Panc1 (cell line): ENCODE results near the gene LRCH1.

Experiments used
- CTCF ChIP-seq: fragments of 450-650 bp; IDR thresholded peaks from 2 replicates; pipeline ENCODE4 v1.5.1; 2017; ENCODE audit warnings: mild to moderate bottlenecking
- POLR2AphosphoS5 ChIP-seq: IDR thresholded peaks from 2 replicates; pipeline ENCODE4 v1.6.1; 2012; ENCODE audit warnings: mild to moderate bottlenecking, low read depth, low read length, moderate library complexity
- REST ChIP-seq, 2 experiments: IDR thresholded peaks; 2 replicates each; pipeline ENCODE4 v1.6.1; 2011 to 2012; ENCODE audit warnings: low read depth in 2 of 2, control low read depth in 1 of 2, low read length in 1 of 2, mild to moderate bottlenecking in 1 of 2, moderate library complexity in 1 of 2; ENCODE audit not compliant: insufficient read depth in 1 of 2
- SIN3A ChIP-seq: IDR thresholded peaks from 2 replicates; pipeline ENCODE4 v1.6.1; 2012; ENCODE audit warnings: low read depth, mild to moderate bottlenecking, low read length, moderate library complexity, borderline replicate concordance; ENCODE audit not compliant: insufficient read depth
- TCF7L2 ChIP-seq: IDR thresholded peaks from 2 replicates; pipeline ENCODE4 v1.6.1; 2011; ENCODE audit warnings: mild to moderate bottlenecking, low read depth, low read length, inconsistent platforms

GRCh38 chr13:46507981-46508380, 45.0 kb upstream of the LRCH1 start:
- TF ChIP-seq CTCF (no peak), REST (IDR thresholded peaks at IDR 0.05; ENCODE audit: insufficient read depth in 1 of 2, low read depth in 2 of 2, low read length in 1 of 2) (no peak), POLR2AphosphoS5 (no peak), SIN3A (no peak), TCF7L2 (no peak)
